NAMALWA (cell line): ENCODE results near the gene DGKD.

Source experiments
- DNase-seq: peaks from one replicate; pipeline ENCODE4 v3.0.0-alpha.2; 2015; ENCODE audit warnings: low spot score

The DGKD gene

GRCh38 chr2:233501198-233502076, 147.1 kb downstream of the DGKD start:
- no peak for DNase-seq

GRCh38 chr2:233503481-233503880, 149.2 kb downstream of the DGKD start:
- no peak for DNase-seq

GRCh38 chr2:233503947-233504637, 149.8 kb downstream of the DGKD start:
- no peak for DNase-seq

- peak; percentile 54 for DNase-seq
Measured at GRCh38 chr2:233513953-233514655, 159.8 kb downstream of the DGKD start.

- peak; percentile 57 for DNase-seq
Measured at GRCh38 chr2:233519787-233520611, 165.7 kb downstream of the DGKD start.
